HepG2 (cell line): ENCODE measurements around the gene RIPK3. TPM values are rescaled to one million over a fixed set of nuclear protein-coding genes. Genes with fewer than 3 reads are reported as not detected.

ENCODE experiments used
- FOXC1 ChIP-seq: sonication (generic); formaldehyde crosslinking; IDR thresholded peaks from 2 replicates; pipeline ENCODE4 v1.8.0; 2022; ENCODE audit warnings: mild to moderate bottlenecking, missing genetic modification reagents, borderline replicate concordance
- KDM3A ChIP-seq: IDR thresholded peaks from 2 replicates; pipeline ENCODE4 v1.6.1; 2018; ENCODE audit warnings: low read depth, missing compliant biosample characterization
- KDM5A ChIP-seq: fragments of 200-600 bp; sonication (generic); IDR thresholded peaks from 2 replicates; pipeline ENCODE4 v1.7.0; 2018; ENCODE audit warnings: antibody characterized with exemption, mild to moderate bottlenecking, low read length, borderline replicate concordance
- KMT2A ChIP-seq: sonication (generic); formaldehyde crosslinking; IDR thresholded peaks from 2 replicates; pipeline ENCODE4 v1.4.0; 2020; ENCODE audit warnings: missing genetic modification reagents
- NPAS2 ChIP-seq: sonication (generic); formaldehyde crosslinking; IDR thresholded peaks from 2 replicates; pipeline ENCODE4 v1.8.0; 2022; ENCODE audit warnings: mild to moderate bottlenecking, missing genetic modification reagents, borderline replicate concordance
- TSC22D2 ChIP-seq: sonication (generic); formaldehyde crosslinking; IDR thresholded peaks from 2 replicates; pipeline ENCODE4 v1.5.1; 2020; ENCODE audit warnings: missing genetic modification reagents, mild to moderate bottlenecking, borderline replicate concordance
- ZBTB20 ChIP-seq: sonication (generic); formaldehyde crosslinking; IDR thresholded peaks from 2 replicates; pipeline ENCODE4 v1.8.1; 2023; ENCODE audit warnings: missing genetic modification reagents, low read depth, mild to moderate bottlenecking, borderline replicate concordance
- ZFP36L1 ChIP-seq: sonication (generic); formaldehyde crosslinking; IDR thresholded peaks from 2 replicates; pipeline ENCODE4 v1.8.0; 2022; ENCODE audit warnings: mild to moderate bottlenecking, missing genetic modification reagents, moderate library complexity
- ZFP90 ChIP-seq: sonication (generic); formaldehyde crosslinking; IDR thresholded peaks from 2 replicates; pipeline ENCODE4 v1.8.0; 2022; ENCODE audit warnings: missing genetic modification reagents, mild to moderate bottlenecking, inconsistent platforms, borderline replicate concordance
- ZNF230 ChIP-seq: sonication (generic); formaldehyde crosslinking; IDR thresholded peaks from 2 replicates; pipeline ENCODE4 v1.4.0; 2020; ENCODE audit warnings: mild to moderate bottlenecking, missing genetic modification reagents
- polyA plus RNA-seq, 8 experiments: library from polyadenylated mRNA; depleted of rRNA in 3 of 8; stranded (reverse) in 7 of 8; unstranded in 1 of 8; fragments of >200 nt; fragmentation: Illumina TruSeq in 4 of 8; extraction: Trizol in 4 of 8; gene quantifications; 2 replicates each; pipeline versions ENCODE4 v1.2.1 to v1.2.3, GENCODE V29; 2011 to 2016; ENCODE audit warnings: low read depth in 4 of 8, missing spikeins in 1 of 8, mixed read lengths in 1 of 8; ENCODE audit not compliant: insufficient read depth in 1 of 8
- total RNA-seq, 5 experiments: library from RNA; depleted of rRNA; stranded (reverse); fragments of >200 nt; fragmentation: Illumina TruSeq; extraction: Trizol; gene quantifications; 2 replicates each; pipeline ENCODE4 v1.2.3, GENCODE V29; 2016; ENCODE audit warnings: low read depth in 1 of 5
- TF ChIP-seq, protein P1 (sequence below): sonication (generic); formaldehyde crosslinking; IDR thresholded peaks from 2 replicates; pipeline ENCODE4 v1.4.0; 2020; ENCODE audit warnings: mild to moderate bottlenecking, missing genetic modification reagents
- TF ChIP-seq, protein P2 (sequence below): sonication (generic); formaldehyde crosslinking; IDR thresholded peaks from 2 replicates; pipeline ENCODE4 v1.4.0; 2020; ENCODE audit warnings: missing genetic modification reagents, borderline replicate concordance
- TF ChIP-seq, protein P3 (sequence below): IDR thresholded peaks from 2 replicates; pipeline ENCODE4 v1.6.1; 2018; ENCODE audit warnings: missing genetic modification reagents, mild to moderate bottlenecking, missing compliant biosample characterization
- TF ChIP-seq, protein P4 (sequence below): sonication (generic); formaldehyde crosslinking; IDR thresholded peaks from 2 replicates; pipeline ENCODE4 v1.4.0; 2020; ENCODE audit warnings: missing genetic modification reagents; ENCODE audit errors: not compliant biosample characterization
- TF ChIP-seq, protein P5 (sequence below): sonication (generic); formaldehyde crosslinking; IDR thresholded peaks from 2 replicates; pipeline ENCODE4 v1.4.0; 2020; ENCODE audit warnings: missing genetic modification reagents
- TF ChIP-seq, protein P6 (sequence below): sonication (generic); formaldehyde crosslinking; IDR thresholded peaks from 2 replicates; pipeline ENCODE4 v1.4.0; 2020; ENCODE audit warnings: missing genetic modification reagents, low read depth, mild to moderate bottlenecking, borderline replicate concordance
- TF ChIP-seq, protein P7 (sequence below), 2 experiments: sonication (generic) in 1 of 2; formaldehyde crosslinking in 1 of 2; IDR thresholded peaks; 2 replicates each; pipeline versions ENCODE4 v1.4.0 to v1.6.1; 2018 to 2020; ENCODE audit warnings: missing genetic modification reagents in 2 of 2, borderline replicate concordance in 1 of 2, low read depth in 1 of 2, mild to moderate bottlenecking in 1 of 2, missing biosample characterization in 1 of 2

The RIPK3 gene
- total and polyA plus RNA-seq, 2 of the 13 experiments (the other 11 are each of a cell fraction or from before 2014, with no cell fraction given) = not detected

DNA sequence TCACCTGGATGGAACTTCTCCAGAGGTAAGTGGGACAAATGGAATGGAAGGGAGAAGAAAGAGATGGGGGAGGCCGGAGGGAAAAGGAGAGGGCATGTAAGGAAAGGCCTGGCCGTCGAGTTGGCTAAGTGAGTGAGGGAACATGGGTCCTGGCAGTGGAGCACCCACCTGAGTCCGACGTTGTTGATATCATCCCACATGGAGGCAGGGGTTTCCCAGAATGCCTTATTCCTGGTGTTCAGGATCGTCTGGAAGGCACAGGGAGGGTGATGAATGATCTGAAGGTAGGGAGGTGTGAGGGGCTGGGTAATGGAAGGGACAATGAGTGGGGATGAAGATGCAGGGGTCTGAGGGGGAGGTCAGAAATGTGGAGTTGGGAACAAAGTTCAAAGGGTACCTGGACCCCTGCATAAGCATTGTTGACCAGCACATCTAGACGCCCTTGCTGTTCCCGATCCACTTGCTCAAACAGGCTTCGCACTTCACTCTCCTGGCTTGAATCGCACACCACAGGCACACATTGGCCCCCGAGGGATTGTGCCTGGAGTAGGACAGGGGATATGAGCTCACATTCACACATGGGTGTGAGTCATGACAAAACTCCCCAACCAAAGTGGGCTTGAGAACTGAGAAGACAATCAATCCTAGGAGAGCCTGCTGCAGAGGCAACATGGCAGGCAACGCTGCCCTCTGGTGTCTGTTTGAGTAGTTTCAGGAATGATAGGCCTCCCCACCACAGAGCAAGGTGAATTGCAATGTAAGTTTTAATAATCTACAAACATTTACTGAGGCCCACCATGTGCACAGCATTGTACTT lies 43.2 kb downstream of the RIPK3 start (continued):
- TF ChIP-seq, protein P1, sequence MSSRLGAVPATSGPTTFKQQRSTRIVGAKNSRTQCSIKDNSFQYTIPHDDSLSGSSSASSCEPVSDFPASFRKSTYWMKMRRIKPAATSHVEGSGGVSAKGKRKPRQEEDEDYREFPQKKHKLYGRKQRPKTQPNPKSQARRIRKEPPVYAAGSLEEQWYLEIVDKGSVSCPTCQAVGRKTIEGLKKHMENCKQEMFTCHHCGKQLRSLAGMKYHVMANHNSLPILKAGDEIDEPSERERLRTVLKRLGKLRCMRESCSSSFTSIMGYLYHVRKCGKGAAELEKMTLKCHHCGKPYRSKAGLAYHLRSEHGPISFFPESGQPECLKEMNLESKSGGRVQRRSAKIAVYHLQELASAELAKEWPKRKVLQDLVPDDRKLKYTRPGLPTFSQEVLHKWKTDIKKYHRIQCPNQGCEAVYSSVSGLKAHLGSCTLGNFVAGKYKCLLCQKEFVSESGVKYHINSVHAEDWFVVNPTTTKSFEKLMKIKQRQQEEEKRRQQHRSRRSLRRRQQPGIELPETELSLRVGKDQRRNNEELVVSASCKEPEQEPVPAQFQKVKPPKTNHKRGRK (CRISPR knock-in tag) = no peak
- no peak for TF ChIP-seq ZFP36L1
- TF ChIP-seq, protein P2, sequence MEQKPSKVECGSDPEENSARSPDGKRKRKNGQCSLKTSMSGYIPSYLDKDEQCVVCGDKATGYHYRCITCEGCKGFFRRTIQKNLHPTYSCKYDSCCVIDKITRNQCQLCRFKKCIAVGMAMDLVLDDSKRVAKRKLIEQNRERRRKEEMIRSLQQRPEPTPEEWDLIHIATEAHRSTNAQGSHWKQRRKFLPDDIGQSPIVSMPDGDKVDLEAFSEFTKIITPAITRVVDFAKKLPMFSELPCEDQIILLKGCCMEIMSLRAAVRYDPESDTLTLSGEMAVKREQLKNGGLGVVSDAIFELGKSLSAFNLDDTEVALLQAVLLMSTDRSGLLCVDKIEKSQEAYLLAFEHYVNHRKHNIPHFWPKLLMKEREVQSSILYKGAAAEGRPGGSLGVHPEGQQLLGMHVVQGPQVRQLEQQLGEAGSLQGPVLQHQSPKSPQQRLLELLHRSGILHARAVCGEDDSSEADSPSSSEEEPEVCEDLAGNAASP = peak; percentile 80
- TF ChIP-seq, protein P3, sequence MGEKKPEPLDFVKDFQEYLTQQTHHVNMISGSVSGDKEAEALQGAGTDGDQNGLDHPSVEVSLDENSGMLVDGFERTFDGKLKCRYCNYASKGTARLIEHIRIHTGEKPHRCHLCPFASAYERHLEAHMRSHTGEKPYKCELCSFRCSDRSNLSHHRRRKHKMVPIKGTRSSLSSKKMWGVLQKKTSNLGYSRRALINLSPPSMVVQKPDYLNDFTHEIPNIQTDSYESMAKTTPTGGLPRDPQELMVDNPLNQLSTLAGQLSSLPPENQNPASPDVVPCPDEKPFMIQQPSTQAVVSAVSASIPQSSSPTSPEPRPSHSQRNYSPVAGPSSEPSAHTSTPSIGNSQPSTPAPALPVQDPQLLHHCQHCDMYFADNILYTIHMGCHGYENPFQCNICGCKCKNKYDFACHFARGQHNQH (CRISPR knock-in tag) = peak; percentile 84
- TF ChIP-seq, protein P4, sequence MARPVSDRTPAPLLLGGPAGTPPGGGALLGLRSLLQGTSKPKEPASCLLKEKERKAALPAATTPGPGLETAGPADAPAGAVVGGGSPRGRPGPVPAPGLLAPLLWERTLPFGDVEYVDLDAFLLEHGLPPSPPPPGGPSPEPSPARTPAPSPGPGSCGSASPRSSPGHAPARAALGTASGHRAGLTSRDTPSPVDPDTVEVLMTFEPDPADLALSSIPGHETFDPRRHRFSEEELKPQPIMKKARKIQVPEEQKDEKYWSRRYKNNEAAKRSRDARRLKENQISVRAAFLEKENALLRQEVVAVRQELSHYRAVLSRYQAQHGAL (CRISPR knock-in tag) = no peak
- TF ChIP-seq NPAS2 = 0 out of 2 replicates have a peak, but pooled peaks have one; percentile 7
- 0 out of 2 replicates have a peak, but pooled peaks have one; percentile 49 for TF ChIP-seq KDM3A
- no peak; the same call in 1 of the 2 replicates for TF ChIP-seq KMT2A
- peak; percentile 46; the same call in 1 of the 2 replicates for TF ChIP-seq ZNF230
- TF ChIP-seq TSC22D2 (CRISPR knock-in tag) = peak; percentile 66; the same call in 1 of the 2 replicates
- TF ChIP-seq, protein P5, sequence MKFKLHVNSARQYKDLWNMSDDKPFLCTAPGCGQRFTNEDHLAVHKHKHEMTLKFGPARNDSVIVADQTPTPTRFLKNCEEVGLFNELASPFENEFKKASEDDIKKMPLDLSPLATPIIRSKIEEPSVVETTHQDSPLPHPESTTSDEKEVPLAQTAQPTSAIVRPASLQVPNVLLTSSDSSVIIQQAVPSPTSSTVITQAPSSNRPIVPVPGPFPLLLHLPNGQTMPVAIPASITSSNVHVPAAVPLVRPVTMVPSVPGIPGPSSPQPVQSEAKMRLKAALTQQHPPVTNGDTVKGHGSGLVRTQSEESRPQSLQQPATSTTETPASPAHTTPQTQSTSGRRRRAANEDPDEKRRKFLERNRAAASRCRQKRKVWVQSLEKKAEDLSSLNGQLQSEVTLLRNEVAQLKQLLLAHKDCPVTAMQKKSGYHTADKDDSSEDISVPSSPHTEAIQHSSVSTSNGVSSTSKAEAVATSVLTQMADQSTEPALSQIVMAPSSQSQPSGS = peak; percentile 68
- TF ChIP-seq, protein P6, sequence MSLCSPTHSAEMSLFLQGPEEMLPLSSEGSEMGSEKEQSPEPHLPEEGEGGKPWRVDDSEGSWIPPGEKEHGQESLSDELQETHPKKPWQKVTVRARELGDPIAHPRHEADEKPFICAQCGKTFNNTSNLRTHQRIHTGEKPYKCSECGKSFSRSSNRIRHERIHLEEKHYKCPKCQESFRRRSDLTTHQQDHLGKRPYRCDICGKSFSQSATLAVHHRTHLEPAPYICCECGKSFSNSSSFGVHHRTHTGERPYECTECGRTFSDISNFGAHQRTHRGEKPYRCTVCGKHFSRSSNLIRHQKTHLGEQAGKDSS (CRISPR knock-in tag) = peak; percentile 80; the same call in 1 of the 2 replicates
- TF ChIP-seq, protein P7, sequence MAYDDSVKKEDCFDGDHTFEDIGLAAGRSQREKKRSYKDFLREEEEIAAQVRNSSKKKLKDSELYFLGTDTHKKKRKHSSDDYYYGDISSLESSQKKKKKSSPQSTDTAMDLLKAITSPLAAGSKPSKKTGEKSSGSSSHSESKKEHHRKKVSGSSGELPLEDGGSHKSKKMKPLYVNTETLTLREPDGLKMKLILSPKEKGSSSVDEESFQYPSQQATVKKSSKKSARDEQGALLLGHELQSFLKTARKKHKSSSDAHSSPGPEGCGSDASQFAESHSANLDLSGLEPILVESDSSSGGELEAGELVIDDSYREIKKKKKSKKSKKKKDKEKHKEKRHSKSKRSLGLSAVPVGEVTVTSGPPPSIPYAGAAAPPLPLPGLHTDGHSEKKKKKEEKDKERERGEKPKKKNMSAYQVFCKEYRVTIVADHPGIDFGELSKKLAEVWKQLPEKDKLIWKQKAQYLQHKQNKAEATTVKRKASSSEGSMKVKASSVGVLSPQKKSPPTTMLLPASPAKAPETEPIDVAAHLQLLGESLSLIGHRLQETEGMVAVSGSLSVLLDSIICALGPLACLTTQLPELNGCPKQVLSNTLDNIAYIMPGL (CRISPR knock-in tag; IDR thresholded peaks at IDR 0.05; ENCODE audit: borderline replicate concordance in 1 of 2, low read depth in 1 of 2) = peak; percentile 68 to 90
- TF ChIP-seq KDM5A = no peak
- TF ChIP-seq ZBTB20 (CRISPR knock-in tag) = peak; percentile 72; the same call in 1 of the 2 replicates
- no peak for TF ChIP-seq ZFP90 (CRISPR knock-in tag)
- peak; percentile 26; the same call in 1 of the 2 replicates for TF ChIP-seq FOXC1 (CRISPR knock-in tag)
